Measurements from ENCODE around the gene ITPRIPL2.

The ITPRIPL2 gene

DNA sequence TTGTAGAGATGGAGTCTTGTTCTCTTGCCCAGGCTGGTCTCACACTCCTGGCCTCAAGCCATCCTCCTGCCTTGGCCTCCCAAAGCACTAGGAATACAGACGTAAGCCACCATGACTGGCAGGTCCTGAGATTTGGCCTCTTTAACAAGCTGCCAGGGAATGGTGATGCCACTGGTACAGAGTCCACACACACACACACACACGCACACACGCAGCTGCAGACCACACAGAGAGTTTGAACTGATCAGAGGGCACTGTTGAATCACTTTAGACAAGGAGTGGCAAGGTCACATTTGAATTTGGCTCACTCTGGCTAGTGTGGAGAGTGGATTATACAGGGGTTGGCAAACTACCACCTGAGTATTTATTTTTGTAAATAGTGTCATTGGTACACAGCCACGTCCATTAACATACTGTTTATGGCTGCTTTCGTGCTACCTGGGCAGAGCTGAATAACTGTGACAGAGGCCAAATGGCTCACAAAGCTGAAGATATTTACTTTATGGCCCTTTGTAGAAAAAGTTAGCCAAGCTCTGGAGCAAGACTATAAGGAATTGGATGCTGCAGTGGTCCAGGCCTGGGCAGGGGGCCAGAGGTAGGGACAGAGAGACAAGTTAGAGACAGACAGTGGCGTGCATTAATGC is 9.9 kb downstream of the ITPRIPL2 start:
- no peak for DNase-seq (ENCODE audit: low spot score)

DNA sequence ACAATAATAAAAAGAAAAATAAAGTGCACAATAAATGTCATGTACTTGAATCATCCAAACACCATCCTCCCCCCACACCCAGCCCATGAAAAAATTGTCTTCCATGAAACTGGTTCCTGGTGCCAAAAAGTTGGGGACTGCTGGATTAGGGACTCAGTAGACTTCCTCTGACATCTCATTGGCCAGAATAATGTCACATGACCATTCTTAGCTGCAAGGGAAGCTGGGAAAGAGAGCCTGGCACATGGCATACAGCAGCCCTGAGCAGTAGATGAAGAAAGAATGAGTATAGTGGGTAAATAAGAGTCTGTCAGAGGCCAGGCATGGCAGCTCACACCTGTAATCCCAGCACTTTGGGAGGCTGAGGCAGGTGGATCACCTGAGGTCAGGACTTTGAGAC is 12.5 kb downstream of the ITPRIPL2 start:
- DNase-seq (ENCODE audit: low spot score), result no peak

DNA sequence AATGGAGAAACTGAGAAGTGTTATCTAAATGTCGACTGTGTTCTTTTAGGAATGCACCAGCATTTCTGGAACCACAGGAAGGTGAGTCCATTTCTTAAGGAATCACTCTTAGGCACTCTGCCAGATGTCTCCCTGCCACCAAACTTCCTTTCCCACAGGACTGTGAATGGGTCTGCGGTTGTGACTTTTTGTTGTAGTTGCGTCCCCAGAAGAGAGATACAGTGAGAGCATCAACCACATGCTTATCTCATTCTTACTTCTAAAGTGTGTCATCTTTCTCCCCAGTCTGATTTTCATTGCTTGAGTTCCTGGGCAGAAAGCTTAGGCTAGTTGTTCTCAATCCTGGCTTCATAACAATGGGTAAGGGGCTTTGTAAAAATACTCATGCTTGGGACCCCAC is 13.4 kb downstream of the ITPRIPL2 start:
- DNase-seq (ENCODE audit: low spot score), result no peak

DNA sequence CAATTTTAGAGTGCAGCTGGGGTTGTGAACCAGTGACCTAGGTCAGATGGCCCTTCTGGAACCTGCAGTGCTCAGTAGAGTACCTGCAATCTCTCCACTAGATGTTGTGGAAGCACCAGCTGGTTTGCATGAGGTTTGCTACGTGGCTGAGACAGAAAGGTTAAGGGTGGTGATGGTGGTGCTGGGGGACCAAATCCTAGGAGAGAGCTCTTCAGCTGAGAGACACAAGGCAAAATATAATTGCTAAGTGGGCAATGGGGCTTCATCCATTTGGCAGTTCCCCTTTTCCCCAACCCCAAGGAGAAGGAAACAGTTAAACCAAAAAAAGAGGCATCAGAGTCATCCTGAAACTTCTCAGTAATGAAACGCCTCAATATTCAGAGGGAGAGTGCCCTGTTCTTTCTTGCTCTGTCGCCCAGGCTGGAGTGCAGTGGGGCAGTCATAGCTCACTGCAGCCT is 13.9 kb downstream of the ITPRIPL2 start:
- no peak for DNase-seq (ENCODE audit: low spot score)

DNA sequence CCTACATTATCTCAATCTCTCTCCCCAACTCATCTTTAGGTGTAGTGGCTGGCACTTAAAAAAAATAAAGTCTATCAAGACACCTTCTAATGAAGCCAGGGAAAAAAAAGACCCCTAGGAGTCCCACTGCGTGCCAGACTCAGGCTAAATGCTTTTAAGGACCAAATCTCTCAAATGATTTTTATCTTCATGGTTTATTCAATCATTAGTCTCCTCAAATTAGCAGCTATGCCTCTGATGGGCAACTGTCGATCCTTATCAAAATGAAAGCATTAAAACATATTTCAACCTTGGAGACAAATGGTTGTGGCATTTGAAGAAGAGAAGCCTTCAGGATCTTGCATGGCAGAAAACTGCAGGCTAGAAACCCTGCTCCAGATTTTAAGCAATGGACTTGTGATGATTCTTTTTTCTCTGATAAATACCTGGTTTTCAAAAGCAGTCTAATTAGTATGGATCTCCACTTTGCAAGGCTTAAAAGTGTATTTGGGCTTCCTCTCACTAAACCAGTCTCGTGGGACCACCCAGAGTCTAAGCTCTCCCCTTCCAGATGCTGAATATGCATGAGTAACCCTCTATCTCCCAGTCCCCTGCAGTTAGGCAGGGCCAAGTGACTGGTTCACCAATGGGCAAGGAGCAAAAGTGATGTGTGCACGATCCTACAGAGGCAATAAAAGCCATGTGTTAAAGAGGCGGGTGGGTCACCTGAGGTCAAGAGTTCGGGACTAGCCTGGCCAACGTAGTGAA is 14.9 kb downstream of the ITPRIPL2 start:
- no peak for DNase-seq (ENCODE audit: low spot score)

DNA sequence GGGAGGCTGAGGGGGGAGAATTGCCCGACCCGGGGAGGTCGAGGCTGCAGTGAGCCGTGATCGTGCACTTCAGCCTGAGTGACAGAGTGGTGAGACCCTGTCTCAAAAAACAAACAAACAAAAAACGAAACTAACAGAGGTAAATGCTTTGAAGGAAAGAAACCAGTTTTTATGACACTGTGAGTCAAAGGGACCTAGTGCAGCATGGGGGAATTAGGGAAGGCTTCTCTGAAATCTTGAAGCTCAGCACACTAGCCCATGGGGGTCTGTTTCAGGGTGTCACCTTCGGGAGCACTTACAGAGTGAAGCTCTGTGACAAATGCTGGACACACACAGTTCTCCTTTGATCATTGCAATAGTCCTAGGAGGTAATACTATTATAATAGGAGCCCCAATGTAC is 16.6 kb downstream of the ITPRIPL2 start:
- no peak for DNase-seq (ENCODE audit: low spot score)

DNA sequence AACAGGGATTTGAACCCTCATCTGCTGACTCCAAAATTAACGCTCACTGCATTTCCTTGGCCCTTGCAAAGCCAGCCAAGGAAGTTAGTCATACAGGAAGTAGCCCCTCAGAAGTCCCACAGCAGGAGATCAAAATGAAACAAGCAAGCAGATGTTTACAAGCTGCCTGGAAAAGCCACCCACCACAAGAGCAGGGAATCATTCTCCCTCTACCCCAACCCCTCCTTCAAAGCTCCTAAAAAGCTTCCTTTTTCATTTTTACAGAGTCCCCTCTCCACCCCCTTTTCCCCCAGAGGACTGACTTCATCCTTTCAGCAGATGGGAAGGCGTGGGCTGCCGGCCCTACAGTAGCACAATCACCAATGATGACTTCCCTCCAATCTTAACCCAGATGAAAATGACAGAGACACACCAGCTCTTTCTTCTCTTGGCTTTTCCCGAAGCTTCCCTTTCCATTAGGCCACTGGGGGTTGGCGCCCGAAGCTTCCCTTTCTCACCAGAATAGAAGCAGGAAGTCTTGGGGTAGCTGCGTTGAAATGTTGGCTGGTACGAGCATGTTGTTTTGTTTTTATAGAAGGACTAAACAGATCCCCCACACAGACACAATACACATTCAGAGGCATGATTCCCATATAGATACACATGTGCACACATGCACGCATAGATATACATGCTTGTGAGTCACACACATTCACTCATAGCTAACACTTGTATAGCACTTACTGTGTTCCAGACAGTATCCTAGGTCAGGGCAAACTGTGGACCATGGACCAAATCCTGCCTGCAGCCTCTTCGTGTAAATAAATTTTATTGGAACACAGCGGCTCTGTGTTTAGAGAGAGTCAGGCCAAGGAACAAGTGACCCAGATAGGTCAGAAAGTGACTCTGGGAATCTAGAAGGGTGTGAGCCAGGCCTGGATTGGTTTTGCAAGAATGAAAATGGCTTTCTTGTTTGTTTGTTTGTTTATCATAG is 17.4 kb downstream of the ITPRIPL2 start:
- DNase-seq (ENCODE audit: low spot score), result no peak

DNA sequence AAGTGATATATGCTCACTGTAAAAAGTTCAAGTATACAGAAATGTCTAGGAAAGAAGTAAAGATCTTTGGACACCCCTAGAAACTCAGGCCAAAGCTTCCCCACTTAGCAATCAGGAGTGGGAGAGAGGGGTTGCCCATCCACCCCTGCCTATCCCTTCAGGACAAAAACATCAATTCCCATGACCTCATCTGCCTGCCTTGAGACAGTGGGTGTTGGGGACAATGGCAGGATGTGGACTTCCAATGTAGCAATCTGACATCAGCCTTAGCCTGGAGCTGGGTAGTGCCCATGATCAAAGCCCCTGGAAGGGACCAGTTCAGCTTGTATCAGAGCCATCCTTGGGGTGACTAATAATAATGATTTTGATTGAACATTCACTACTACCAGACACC is 18.1 kb downstream of the ITPRIPL2 start:
- DNase-seq (ENCODE audit: low spot score), result no peak

DNA sequence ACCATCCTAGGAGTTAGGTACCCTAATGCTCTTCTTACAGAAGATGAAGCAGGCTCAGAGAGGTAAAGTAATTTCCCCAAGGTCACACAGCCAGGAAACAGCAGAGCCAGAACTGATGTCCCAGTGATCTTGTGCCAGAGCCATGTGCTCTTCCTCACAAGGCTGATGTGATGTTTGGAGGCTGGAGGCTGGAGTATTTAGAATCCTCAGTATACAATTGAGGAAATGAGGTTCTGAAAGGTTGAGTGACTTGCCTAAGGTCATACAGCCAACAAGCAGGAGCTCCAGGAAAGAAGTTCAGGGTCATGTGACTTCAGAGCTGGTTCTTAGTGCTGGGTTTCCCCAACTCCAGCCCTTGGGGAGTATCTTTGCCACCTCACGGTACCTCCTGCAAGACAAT is 18.5 kb downstream of the ITPRIPL2 start:
- DNase-seq (ENCODE audit: low spot score), result no peak

DNA sequence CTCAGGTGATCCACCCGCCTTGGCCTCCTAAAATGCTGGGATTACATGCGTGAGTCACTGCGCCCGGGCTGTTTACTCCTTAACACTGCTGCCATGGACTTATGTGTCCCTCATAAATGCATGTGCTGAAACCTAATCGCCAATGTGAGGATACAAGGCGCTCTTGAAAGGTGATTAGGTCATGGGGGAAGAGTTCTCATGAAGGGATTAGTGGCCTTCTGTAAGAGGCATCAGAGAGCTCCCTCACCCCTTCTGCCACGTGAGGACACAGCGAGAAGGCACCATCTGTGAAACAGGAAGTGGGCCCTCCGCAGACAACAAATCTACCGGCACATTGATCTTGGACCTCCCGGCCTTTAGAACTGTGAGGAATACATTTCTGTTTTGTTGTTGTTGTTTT is 19.1 kb downstream of the ITPRIPL2 start:
- no peak for DNase-seq (ENCODE audit: low spot score)

DNA sequence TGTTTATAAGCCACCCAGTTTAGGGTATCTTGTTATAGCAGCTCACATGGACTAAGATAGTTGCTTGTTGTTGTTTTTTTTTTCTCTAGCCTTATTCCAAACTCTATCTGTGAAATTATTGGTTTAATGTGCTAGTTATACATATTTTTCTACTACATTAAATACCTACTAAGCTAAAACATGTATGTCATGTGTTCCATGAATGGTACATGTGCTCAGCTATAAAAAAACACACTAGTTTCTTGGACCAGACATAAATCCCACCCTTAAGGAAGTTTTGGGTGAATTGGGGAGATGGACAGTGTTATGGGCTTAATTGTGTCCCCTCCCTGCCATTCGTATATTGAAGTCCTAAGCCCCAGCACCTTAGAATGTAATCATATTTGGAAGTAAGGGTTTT is 19.8 kb downstream of the ITPRIPL2 start:
- DNase-seq (ENCODE audit: low spot score), result no peak

DNA sequence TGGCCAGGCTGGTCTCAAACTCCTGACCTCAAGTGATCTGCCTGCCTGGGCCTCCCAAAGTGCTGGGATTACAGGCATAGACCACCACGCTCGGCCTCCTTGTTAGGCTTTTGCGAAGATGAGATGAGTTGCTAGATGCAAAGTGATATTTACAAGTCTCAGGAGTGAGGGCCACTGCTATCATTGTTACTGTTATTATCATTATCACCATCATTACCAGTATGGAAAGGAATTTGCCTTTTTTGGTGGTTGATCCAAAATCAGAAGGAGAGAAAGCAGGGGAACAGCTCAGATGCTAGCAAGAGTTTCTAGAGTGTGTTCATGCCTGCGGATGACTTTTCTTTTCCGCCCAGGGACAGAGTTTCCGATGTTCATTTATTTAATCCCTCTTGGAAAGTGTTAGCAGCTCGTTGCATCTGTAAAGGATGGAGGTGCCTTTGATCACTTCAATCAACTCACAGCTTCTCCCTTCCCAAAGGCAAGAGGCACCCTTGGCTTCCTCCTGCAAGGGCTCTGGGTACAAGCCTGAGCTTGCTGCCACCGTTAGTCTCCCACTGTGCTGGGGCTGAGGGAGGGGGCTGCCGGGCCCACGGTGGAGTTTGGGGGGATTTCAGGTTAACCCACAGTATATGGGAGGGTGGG is 21.6 kb downstream of the ITPRIPL2 start:
- DNase-seq (ENCODE audit: low spot score), result no peak

DNA sequence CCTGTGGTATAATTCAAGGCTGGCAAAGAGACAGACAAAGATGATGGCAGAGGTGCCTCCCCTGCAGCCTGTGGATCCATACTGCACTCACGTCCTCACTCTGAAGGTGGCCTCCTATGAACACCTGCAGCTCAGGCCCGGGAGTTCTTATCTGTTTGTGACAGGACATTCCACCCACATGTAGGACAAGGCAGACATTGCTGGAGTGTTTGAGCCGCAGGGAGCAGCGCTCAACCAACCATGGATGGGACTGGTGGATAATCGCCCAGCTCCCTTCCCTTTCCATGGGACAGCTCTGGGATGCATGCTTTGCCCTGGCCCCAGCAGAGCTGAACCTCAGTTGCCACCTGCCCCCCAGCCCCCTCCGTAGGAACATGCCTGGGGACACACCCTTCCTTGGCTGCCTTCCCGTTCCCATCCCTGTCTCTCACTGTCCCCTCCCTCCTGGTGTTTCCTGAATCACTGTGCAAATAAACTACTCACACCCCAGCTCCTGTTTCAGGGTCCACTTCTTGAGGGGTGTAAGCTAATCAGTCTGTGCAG is 22.2 kb downstream of the ITPRIPL2 start:
- DNase-seq (ENCODE audit: low spot score), result no peak

DNA sequence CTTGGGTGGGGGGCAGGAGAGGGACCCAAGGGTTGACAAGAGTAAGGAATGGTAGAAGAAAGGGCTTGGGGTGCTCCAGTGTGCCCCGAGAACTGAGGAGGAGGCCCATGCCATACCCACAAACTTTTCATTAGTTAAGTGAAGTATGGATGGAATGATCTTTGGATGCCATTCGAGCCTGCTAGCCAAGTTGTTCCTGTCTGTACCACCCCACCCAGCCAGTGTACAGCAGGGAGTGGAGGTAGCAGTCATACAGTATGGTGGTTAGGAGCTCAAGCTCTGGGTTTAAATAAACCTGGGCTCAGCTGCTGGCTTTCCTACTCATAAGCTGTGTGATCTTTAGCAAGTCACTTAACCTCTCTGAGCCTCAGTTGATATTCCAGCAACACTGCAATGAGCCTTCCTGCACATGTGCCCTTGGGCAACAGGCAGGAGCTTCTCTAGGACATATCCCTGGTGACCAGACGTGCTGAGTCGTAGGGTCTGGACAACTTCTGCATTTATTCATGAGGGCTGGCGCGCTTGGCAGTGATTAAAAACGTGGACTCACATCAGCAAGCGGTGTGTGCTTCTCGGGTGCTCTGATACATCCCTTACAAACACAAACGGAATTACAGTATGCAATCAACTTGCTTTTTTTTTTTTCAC is 22.9 kb downstream of the ITPRIPL2 start:
- no peak for DNase-seq (ENCODE audit: low spot score)

DNA sequence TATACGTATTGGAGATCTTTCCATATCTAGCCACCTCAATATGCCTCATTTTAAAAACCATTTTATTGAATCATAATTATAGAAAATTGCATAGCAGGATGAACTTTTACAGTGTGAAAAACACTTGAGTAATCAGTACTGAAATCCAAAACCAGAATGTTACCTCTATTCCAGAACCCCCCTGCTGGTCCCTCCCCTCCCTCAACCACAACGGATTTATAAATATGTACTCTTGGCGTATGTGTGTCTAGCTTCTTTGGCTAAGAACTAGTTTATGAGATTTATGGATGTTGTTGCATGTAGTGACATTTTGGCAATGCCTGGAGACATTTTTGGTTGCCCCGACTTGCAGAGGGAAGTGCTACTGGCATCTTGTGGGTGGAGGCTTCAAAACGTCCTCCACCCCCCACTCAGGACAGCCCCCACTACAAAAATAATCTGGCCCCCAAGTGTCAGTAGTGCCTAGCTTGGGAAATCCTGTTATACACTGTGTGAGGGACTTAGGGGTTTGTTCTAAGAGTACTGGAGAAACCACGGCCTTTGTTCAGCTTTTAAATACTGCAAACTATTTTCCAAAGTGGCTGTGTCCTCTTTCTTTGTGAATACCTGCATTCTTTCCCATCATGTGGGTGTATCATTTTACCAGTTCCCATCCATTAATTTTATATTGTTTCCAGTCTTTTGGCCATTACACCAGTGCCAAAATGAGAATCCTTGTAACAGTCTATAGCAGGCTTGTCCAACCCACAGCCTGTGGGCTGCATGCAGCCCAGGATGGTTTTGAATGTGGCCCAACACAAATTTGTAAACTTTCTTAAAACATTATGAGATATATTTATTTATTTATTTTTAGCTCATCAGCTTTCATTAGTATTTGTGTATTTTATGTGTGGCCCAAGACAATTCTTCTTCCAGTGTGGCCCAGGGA is 23.7 kb downstream of the ITPRIPL2 start:
- no peak for DNase-seq (ENCODE audit: low spot score)

DNA sequence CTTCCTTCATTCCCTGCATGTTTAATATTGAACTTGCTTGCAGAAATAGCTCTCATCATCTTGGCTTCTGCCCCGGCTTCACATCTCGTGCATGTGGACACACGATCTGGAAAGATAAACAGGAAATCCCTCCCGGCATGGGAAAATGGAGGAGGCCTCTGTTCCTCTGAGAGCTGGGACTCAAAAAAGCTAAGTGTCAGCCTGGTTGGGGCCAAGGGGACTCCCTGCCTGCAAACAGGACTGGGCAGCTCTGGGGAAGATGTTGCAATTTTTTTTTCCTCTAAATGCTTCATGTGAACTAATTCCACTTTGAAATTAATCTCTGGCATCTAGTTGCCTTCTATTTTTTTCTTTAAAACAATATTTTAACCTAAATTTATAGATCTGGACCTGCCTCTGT is 24.8 kb downstream of the ITPRIPL2 start:
- DNase-seq (ENCODE audit: low spot score), result no peak

DNA sequence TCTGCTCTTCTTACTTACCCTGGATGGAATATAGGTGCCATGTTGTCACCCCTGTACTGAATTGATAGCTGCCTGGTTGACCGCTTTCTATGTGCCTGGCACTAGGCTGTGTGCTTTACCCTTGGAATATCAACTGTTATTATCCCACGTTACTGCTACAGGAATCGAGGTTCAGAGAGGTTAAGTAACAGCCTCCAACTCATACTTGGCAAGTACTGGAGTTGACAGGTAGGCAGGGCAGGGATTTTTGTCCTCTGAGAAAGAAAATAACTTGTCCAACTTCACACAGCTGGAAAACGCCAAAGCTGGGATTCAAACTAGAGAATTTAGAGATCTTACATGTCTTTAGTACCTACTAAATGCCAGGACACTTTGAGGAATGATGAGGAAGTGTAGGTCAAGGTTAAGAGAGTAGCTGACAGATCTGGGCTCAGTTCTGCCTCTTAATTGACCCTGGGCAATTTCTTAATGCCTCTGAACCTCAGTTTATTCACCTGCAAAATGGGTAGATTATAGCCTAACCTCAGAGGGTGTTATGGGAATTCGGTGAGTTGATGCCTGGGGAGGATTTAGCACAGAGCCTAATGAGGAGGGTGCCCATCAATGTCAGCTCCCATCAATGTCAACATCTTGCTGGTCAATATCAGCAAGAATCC is 25.8 kb downstream of the ITPRIPL2 start:
- no peak for DNase-seq (ENCODE audit: low spot score)

DNA sequence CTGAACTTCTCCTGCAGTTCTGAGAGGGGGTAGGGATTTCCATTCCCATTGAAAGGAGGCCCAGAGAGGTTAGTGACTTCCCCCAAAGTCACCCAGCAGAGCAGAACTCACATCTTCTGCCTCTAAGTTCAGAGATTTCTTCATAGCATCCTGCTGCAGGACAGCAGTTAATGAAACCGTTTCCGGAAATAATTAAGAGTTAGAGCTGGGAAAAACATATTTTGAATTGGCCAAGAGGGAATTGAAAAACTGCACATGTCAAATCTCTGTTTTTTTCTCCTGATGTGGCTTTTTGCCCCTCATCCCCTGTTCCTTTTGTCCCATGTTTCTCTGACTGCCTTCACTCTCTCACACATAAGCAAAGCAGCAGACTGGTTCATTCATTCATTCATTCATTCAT is 26.6 kb downstream of the ITPRIPL2 start:
- DNase-seq (ENCODE audit: low spot score), result no peak

DNA sequence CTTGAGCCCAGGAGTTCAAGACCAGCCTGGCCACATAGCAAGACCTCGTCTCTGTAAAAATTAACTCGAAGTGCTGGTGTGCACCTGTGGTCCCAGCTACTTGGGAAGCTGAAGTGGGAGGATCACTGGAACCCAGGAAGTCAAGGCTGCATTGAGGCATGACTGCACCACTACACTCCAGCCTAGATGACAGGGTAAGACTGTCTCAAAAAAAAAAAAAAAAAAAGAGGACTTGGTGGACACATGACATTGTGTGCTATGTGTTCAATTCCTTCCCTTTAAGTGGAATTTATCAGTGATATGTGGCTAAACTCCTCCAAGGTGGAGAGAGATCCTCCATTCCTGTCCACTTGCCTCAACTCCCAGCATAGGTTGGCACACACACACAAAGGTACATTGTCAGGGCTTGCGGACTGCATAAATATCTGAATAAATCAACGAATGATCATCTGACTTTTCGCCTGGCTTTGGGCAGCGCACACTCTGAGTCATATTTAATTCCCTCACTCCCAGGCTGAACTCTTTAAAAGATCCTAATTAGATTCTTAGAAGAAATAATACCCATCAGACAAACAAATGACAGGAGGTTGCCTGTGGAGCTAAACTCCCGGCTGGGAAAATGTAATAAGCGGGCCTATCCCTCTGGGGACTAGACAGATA is 29.3 kb downstream of the ITPRIPL2 start:
- DNase-seq (ENCODE audit: low spot score), result no peak

Data from CD4-positive, alpha-beta T cell treated with Interleukin-15 for 4 hours (primary cell).